GM13977 (cell line): ENCODE results near the gene FAM13B.
"Not testable (repeated sequence)": the region's sequence is repeated elsewhere in the genome, so short reads cannot be mapped to it uniquely, and the experiment has no call there.

ENCODE experiments used
- DNase-seq: peaks from one replicate; pipeline ENCODE4 v3.0.0; 2012; ENCODE audit warnings: low spot score
- CTCF ChIP-seq: IDR thresholded peaks from 2 replicates; pipeline ENCODE4 v1.5.1; 2012; ENCODE audit warnings: mild to moderate bottlenecking, control low read depth; ENCODE audit not compliant: insufficient read depth; ENCODE audit errors: extremely low read depth, missing control alignments
- in situ Hi-C: fragments of 300-500 bp; cut with MboI; formaldehyde crosslinking; loops from one replicate; pipeline ENCODE4 v1.12.0; 2022; ENCODE audit warnings: low sequenced_read_pairs, low pct_unique_long_range_greater_than_20kb, mixed read lengths, inconsistent platforms; ENCODE audit not compliant: unreplicated experiment

The FAM13B gene

GRCh38 chr5:138033907-138034306 is 1.0 kb upstream of the FAM13B start:
- in situ Hi-C loops, result loop anchor here (5.0 kb wide), 1 partner anchor 33 kb away; no protein-coding TSS in a partner anchor
- DNase-seq, result no peak
- no peak for TF ChIP-seq CTCF

- TF ChIP-seq CTCF, result no peak
- in situ Hi-C loops, result loop anchor here (5.0 kb wide), 1 partner anchor 34 kb away; no protein-coding TSS in a partner anchor
- DNase-seq, result peak; percentile 27
Observed at GRCh38 chr5:138033386-138033808, 518 bp upstream of the FAM13B start.

- in situ Hi-C loops, result loop anchor here (5.0 kb wide), 1 partner anchor 35 kb away; no protein-coding TSS in a partner anchor
Observed at GRCh38 chr5:138032028-138032571, 779 bp downstream of the FAM13B start.

GRCh38 chr5:138029944-138030343 is 2.9 kb downstream of the FAM13B start:
- in situ Hi-C loops, result loop anchor here (5.0 kb wide), 1 partner anchor 37 kb away; no protein-coding TSS in a partner anchor
- no peak for DNase-seq
- TF ChIP-seq CTCF, result no peak

More at GRCh38 chr5:138032028-138032571, 779 bp downstream of the FAM13B start:
- no peak for TF ChIP-seq CTCF
- peak; percentile 72 for DNase-seq

- no peak for TF ChIP-seq CTCF
- peak; percentile 38 for DNase-seq
- in situ Hi-C loops, result no loop called here
Observed at GRCh38 chr5:138029501-138029900, 3.4 kb downstream of the FAM13B start.

GRCh38 chr5:138028971-138029365 is 3.9 kb downstream of the FAM13B start:
- no peak for DNase-seq
- TF ChIP-seq CTCF, result no peak
- in situ Hi-C loops, result no loop called here

- peak; percentile 20 for DNase-seq
- in situ Hi-C loops, result not testable (repeated sequence)
Observed at GRCh38 chr5:138028262-138028970, 4.5 kb downstream of the FAM13B start.

- in situ Hi-C loops, DNase-seq: not testable (repeated sequence)
Observed at GRCh38 chr5:138026793-138027192, 6.1 kb downstream of the FAM13B start.
